Measurements from ENCODE around the gene DENND4C.
"Not testable (repeated sequence)": the region's sequence is repeated elsewhere in the genome, so short reads cannot be mapped to it uniquely, and the experiment has no call there.

DENND4C gene

GRCh38 chr9:19411316-19411715, 180.8 kb downstream of the DENND4C start:
- Histone ChIP-seq H3K27ac (ENCODE audit: low read depth in 2 of 2, low read length in 2 of 2) (no peak overlapping the region), H3K36me3 (ENCODE audit: control insufficient read depth in 2 of 2, insufficient read depth in 2 of 2, low read length in 2 of 2) (no peaks in the 10 kb centered on the region), H3K9ac (ENCODE audit: low read depth in 1 of 2, low read length in 2 of 2) (no peak overlapping the region), H3K9me3 (ENCODE audit: control insufficient read depth in 2 of 2, low read length in 2 of 2) (no peaks in the 10 kb centered on the region), H3K4me1 (ENCODE audit: control insufficient read depth in 2 of 2, insufficient read depth in 2 of 2, low read length in 2 of 2) (peaks cover 9 to 10% of the 10 kb centered on the region in 2 donors), H3K4me3 (ENCODE audit: low read length in 2 of 2) (no peak overlapping the region), H3K27me3 (ENCODE audit: control insufficient read depth in 2 of 2, insufficient read depth in 2 of 2, low read length in 2 of 2) (no peaks in the 10 kb centered on the region)

GRCh38 chr9:19413456-19413855, 183.0 kb downstream of the DENND4C start:
- H3K27ac ChIP-seq (ENCODE audit: low read depth in 2 of 2, low read length in 2 of 2); H3K27me3 ChIP-seq (ENCODE audit: control insufficient read depth in 2 of 2, insufficient read depth in 2 of 2, low read length in 2 of 2); H3K9ac ChIP-seq (ENCODE audit: low read depth in 1 of 2, low read length in 2 of 2); H3K4me3 ChIP-seq (ENCODE audit: low read length in 2 of 2); H3K4me1 ChIP-seq (ENCODE audit: control insufficient read depth in 2 of 2, insufficient read depth in 2 of 2, low read length in 2 of 2); H3K36me3 ChIP-seq (ENCODE audit: control insufficient read depth in 2 of 2, insufficient read depth in 2 of 2, low read length in 2 of 2); H3K9me3 ChIP-seq (ENCODE audit: control insufficient read depth in 2 of 2, low read length in 2 of 2): not testable (repeated sequence)

DNA sequence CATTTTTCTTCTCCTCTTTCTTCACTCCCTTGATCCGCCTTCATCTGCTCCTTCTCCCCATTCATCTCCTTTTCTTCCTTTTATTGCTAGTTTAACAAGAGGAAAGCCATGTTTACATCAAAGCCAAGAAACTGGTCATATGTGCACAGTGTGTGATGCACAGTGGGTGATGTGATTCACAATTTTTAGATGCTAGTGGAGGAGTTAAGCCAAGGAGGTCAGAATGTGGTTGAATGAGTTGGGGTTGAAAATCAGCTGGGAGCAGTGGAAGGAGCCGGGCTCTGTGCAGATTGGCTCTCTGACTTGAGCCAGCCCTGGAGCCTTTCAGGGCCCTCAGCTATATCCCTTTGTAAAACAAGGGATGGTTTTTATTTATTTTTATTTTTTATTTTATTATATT, 185.7 kb downstream of the DENND4C start:
- no peak overlapping the region for H3K27ac ChIP-seq (ENCODE audit: low read depth in 2 of 2, low read length in 2 of 2)
- no peak overlapping the region for H3K4me3 ChIP-seq (ENCODE audit: low read length in 2 of 2)
- no peaks in the 10 kb centered on the region for H3K36me3 ChIP-seq (ENCODE audit: control insufficient read depth in 2 of 2, insufficient read depth in 2 of 2, low read length in 2 of 2)
- H3K27me3 ChIP-seq (ENCODE audit: control insufficient read depth in 2 of 2, insufficient read depth in 2 of 2, low read length in 2 of 2): no peaks in the 10 kb centered on the region
- H3K9ac ChIP-seq (ENCODE audit: low read depth in 1 of 2, low read length in 2 of 2): no peak overlapping the region
- H3K4me1 ChIP-seq (ENCODE audit: control insufficient read depth in 2 of 2, insufficient read depth in 2 of 2, low read length in 2 of 2): no peaks in the 10 kb centered on the region
- no peaks in the 10 kb centered on the region for H3K9me3 ChIP-seq (ENCODE audit: control insufficient read depth in 2 of 2, low read length in 2 of 2)

GRCh38 chr9:19420877-19421276, 190.4 kb downstream of the DENND4C start:
- peaks cover 0 to 4% of the 10 kb centered on the region in 2 donors for H3K36me3 ChIP-seq (ENCODE audit: control insufficient read depth in 2 of 2, insufficient read depth in 2 of 2, low read length in 2 of 2)
- no peaks in the 10 kb centered on the region for H3K9me3 ChIP-seq (ENCODE audit: control insufficient read depth in 2 of 2, low read length in 2 of 2)
- H3K4me3 ChIP-seq (ENCODE audit: low read length in 2 of 2): no peak overlapping the region
- H3K27ac ChIP-seq (ENCODE audit: low read depth in 2 of 2, low read length in 2 of 2): no peak overlapping the region
- H3K4me1 ChIP-seq (ENCODE audit: control insufficient read depth in 2 of 2, insufficient read depth in 2 of 2, low read length in 2 of 2): no peaks in the 10 kb centered on the region
- no peak overlapping the region for H3K9ac ChIP-seq (ENCODE audit: low read depth in 1 of 2, low read length in 2 of 2)
- H3K27me3 ChIP-seq (ENCODE audit: control insufficient read depth in 2 of 2, insufficient read depth in 2 of 2, low read length in 2 of 2): no peaks in the 10 kb centered on the region
